Panc1 (cell line): ENCODE measurements around the gene JDP2. TPM values are rescaled to one million over a fixed set of nuclear protein-coding genes. Genes with fewer than 3 reads are reported as not detected.

ENCODE experiments used
- ATAC-seq: fragments of 200-7000 bp; cut with Tn5 transposase; 2 replicates; pipeline ENCODE4 v1.9.1; 2020; ENCODE audit warnings: mild to moderate bottlenecking, moderate library complexity
- BruUV-seq: library from RNA; stranded (reverse); fragments of 400-500 nt; replicated peaks from 2 replicates; lab custom pipeline; 2021; lab: Mats Ljungman, UMichigan
- CTCF ChIA-PET: fragments of 300-600 bp; sonication (Branson Sonifier 250); formaldehyde crosslinking; loops from one replicate; lab custom pipeline; 2022; ENCODE audit warnings: antibody characterized with exemption; lab: Charles Lee
- POLR2A ChIA-PET: fragments of 300-600 bp; sonication (Branson Sonifier 250); formaldehyde crosslinking; loops from one replicate; lab custom pipeline; 2022; ENCODE audit warnings: antibody characterized with exemption; lab: Charles Lee
- DNase-seq: peaks from one replicate; pipeline ENCODE4 v3.0.0-alpha.2; 2010; ENCODE audit warnings: low read depth, low spot score
- H3K27ac ChIP-seq: 2 replicates; pipeline ENCODE4 v1.5.1; 2011; ENCODE audit warnings: mild to moderate bottlenecking, low read length, inconsistent platforms
- H3K27me3 ChIP-seq: fragments of 200-500 bp; sonication (Bioruptor generic); 2 replicates; pipeline ENCODE4 v1.6.0; 2014; ENCODE audit warnings: low read length, inconsistent platforms; ENCODE audit not compliant: control insufficient read depth, insufficient read depth
- H3K36me3 ChIP-seq: fragments of 200-500 bp; sonication (Bioruptor generic); 2 replicates; pipeline ENCODE4 v1.5.1; 2014; ENCODE audit warnings: inconsistent platforms, mild to moderate bottlenecking, low read length, moderate library complexity; ENCODE audit not compliant: control insufficient read depth, insufficient read depth
- H3K4me1 ChIP-seq: 2 replicates; pipeline ENCODE4 v1.5.1; 2011; ENCODE audit warnings: inconsistent platforms, mild to moderate bottlenecking, low read length, moderate library complexity; ENCODE audit not compliant: control insufficient read depth, insufficient read depth
- H3K4me3 ChIP-seq, 2 experiments: 2 replicates each; pipeline ENCODE4 v1.5.1; 2011 to 2012; ENCODE audit warnings: low read depth in 2 of 2, low read length in 2 of 2, mild to moderate bottlenecking in 2 of 2, inconsistent platforms in 1 of 2, moderate library complexity in 1 of 2
- H3K9me3 ChIP-seq: fragments of 200-500 bp; sonication (Bioruptor generic); 2 replicates; pipeline ENCODE4 v1.5.1; 2014; ENCODE audit warnings: low read depth, mild to moderate bottlenecking, inconsistent platforms, low read length, moderate library complexity; ENCODE audit not compliant: control insufficient read depth, insufficient read depth
- CTCF ChIP-seq: fragments of 450-650 bp; IDR thresholded peaks from 2 replicates; pipeline ENCODE4 v1.5.1; 2017; ENCODE audit warnings: mild to moderate bottlenecking
- POLR2AphosphoS5 ChIP-seq: IDR thresholded peaks from 2 replicates; pipeline ENCODE4 v1.6.1; 2012; ENCODE audit warnings: mild to moderate bottlenecking, low read depth, low read length, moderate library complexity
- REST ChIP-seq, 2 experiments: IDR thresholded peaks; 2 replicates each; pipeline ENCODE4 v1.6.1; 2011 to 2012; ENCODE audit warnings: low read depth in 2 of 2, control low read depth in 1 of 2, low read length in 1 of 2, mild to moderate bottlenecking in 1 of 2, moderate library complexity in 1 of 2; ENCODE audit not compliant: insufficient read depth in 1 of 2
- SIN3A ChIP-seq: IDR thresholded peaks from 2 replicates; pipeline ENCODE4 v1.6.1; 2012; ENCODE audit warnings: low read depth, mild to moderate bottlenecking, low read length, moderate library complexity, borderline replicate concordance; ENCODE audit not compliant: insufficient read depth
- TCF7L2 ChIP-seq: IDR thresholded peaks from 2 replicates; pipeline ENCODE4 v1.6.1; 2011; ENCODE audit warnings: mild to moderate bottlenecking, low read depth, low read length, inconsistent platforms
- in situ Hi-C: cut with HindIII; loops from 2 replicates; pipeline ENCODE4 v1.10.0; 2016; ENCODE audit warnings: low sequenced_read_pairs, low pct_unique_long_range_greater_than_20kb
- intact Hi-C: fragments of 100-400 bp; cut with micrococcal nuclease; formaldehyde crosslinking; loops from one replicate; pipeline ENCODE4 v1.10.0; 2022; ENCODE audit not compliant: unreplicated experiment
- total RNA-seq: library from RNA; stranded (reverse); gene quantifications from one replicate; pipeline ENCODE4 v1.2.1, GENCODE V29; 2021; ENCODE audit not compliant: unreplicated experiment

The JDP2 gene
- total RNA-seq, 1 experiment from 2014 or later = 17.5 TPM

- Histone ChIP-seq H3K4me1 (no peaks in the 10 kb centered on the region), H3K4me3 (no peak overlapping the region), H3K9me3 (no peaks in the 10 kb centered on the region), H3K27me3 (no peaks in the 10 kb centered on the region), H3K36me3 (no peaks in the 10 kb centered on the region), H3K27ac (no peak overlapping the region)
- BruUV-seq = no TSS peak
- ATAC-seq (no peak), DNase-seq (no peak)
- in situ Hi-C loops (no loop called here), intact Hi-C loops (no loop called here)
- POLR2A ChIA-PET = no interaction called here
- CTCF ChIA-PET = no interaction called here
- TF ChIP-seq TCF7L2 (no peak), SIN3A (no peak), CTCF (no peak), REST (IDR thresholded peaks at IDR 0.05; ENCODE audit: insufficient read depth in 1 of 2, low read depth in 2 of 2, low read length in 1 of 2) (no peak), POLR2AphosphoS5 (no peak)
These were observed 41.3 kb downstream of the JDP2 start for GRCh38 chr14:75469164-75469563.

GRCh38 chr14:75469606-75470237 lies 41.9 kb downstream of the JDP2 start:
- BruUV-seq = no TSS peak
- no peaks in the 10 kb centered on the region for H3K27me3 ChIP-seq
- no peaks in the 10 kb centered on the region for H3K36me3 ChIP-seq
- in situ Hi-C loops (no loop called here), intact Hi-C loops (no loop called here)
- H3K4me3 ChIP-seq = no peak overlapping the region
- POLR2A ChIA-PET = no interaction called here
- no peak for TF ChIP-seq POLR2AphosphoS5
- TF ChIP-seq CTCF = no peak
- TF ChIP-seq REST (IDR thresholded peaks at IDR 0.05; ENCODE audit: insufficient read depth in 1 of 2, low read depth in 2 of 2, low read length in 1 of 2) = no peak
- TF ChIP-seq TCF7L2 = no peak
- TF ChIP-seq SIN3A = no peak
- ATAC-seq = no peak
- H3K9me3 ChIP-seq = no peaks in the 10 kb centered on the region
- H3K27ac ChIP-seq = no peak overlapping the region
- no peak for DNase-seq
- no peaks in the 10 kb centered on the region for H3K4me1 ChIP-seq
- CTCF ChIA-PET = no interaction called here
